Superior temporal gyrus (tissue), 1 donor: Measurements from ENCODE around the gene ALDH1B1.

Experiments
- DNase-seq: peaks from one replicate; pipeline ENCODE4 v3.0.0-alpha.2; 2016; ENCODE audit errors: extremely low spot score

Gene ALDH1B1

GRCh38 chr9:38439916-38440301 is 47.4 kb downstream of the ALDH1B1 start:
- DNase-seq = no peak

GRCh38 chr9:38440516-38440915 is 48.0 kb downstream of the ALDH1B1 start:
- DNase-seq = no peak

- DNase-seq = no peak
Measured at GRCh38 chr9:38441347-38442085, 49.0 kb downstream of the ALDH1B1 start.

- no peak for DNase-seq
Measured at GRCh38 chr9:38442473-38443096, 50.1 kb downstream of the ALDH1B1 start.

GRCh38 chr9:38443181-38443580 is 50.7 kb downstream of the ALDH1B1 start:
- no peak for DNase-seq

GRCh38 chr9:38443597-38443996 is 51.1 kb downstream of the ALDH1B1 start:
- no peak for DNase-seq

- no peak for DNase-seq
Measured at GRCh38 chr9:38445154-38446043, 52.9 kb downstream of the ALDH1B1 start.

GRCh38 chr9:38447703-38448102 is 55.2 kb downstream of the ALDH1B1 start:
- no peak for DNase-seq
